HG03196 (cell line): ENCODE results near the gene RMND5B.
A peak's percentile ranks its signal among the peaks of the same experiment; 100 is the strongest.
"Not testable (repeated sequence)": the region's sequence is repeated elsewhere in the genome, so short reads cannot be mapped to it uniquely, and the experiment has no call there.

Source experiments
- ATAC-seq: cut with Tn5 transposase; IDR thresholded peaks from one replicate; pipeline ENCODE4 v1.9.1; 2021; ENCODE audit not compliant: unreplicated experiment

Gene RMND5B

DNA sequence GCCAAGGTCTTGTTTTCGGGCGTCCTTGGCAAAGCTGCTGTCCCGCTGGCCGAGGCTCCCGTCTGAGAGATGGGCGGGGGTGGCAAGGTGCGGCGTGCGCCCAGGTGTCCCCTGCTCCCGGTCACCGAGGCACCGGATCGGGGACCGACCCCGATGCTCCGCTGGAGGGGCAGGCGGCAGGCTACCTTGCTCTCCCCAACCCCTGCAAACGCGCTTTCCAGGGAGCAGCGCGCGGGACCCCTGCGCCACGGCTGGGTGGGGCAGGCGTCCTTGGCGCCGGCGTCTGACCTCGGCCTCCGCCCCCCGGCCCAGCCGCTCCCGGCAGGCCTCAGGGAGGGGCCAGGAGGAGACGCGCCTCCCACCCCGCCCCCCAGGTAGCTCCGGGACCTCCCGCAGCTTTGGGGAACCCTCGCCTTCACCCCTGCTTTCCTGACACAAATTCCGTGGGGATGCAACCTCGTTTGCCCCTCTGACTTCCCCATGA is 16.9 kb upstream of the RMND5B start:
- ATAC-seq: no peak

DNA sequence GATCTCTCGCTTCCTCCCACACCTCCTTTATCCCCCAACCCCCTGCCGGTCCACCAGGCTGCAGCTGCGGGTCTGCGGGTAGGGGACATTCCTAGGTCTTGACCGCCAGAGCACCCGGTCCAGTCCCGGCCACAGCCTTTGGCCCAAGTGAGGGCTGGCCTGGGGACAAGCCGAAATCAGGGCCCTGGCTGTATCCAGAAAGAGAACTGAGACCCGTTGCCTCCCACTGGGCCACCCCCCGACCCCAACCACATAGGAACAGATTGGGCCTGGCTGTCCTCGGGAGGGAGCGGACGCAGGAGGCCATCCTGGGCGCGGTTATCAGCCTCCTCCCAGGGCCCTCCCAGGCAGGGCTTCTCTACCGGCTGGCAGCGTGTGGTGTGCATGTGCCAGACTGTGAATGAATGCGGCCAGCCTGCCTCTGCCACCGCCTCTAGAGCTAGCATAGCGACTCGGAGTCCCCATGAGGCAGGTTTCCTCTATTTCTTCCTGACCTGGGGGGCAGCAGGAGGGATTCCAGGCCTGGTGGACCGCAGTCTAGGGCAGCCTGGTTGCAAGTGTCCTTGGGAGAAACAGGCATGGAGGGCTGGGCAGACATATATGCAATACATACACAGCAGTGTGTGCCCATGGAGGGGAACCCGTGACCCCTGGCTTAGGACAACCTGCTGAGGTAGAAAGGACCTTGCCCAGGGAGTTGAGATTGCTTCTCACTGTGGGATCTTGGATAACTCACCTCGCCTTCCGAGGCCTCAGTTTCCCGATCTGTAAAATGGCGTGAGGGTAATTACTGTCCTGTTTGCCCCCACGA is 16.3 kb upstream of the RMND5B start:
- no peak for ATAC-seq

DNA sequence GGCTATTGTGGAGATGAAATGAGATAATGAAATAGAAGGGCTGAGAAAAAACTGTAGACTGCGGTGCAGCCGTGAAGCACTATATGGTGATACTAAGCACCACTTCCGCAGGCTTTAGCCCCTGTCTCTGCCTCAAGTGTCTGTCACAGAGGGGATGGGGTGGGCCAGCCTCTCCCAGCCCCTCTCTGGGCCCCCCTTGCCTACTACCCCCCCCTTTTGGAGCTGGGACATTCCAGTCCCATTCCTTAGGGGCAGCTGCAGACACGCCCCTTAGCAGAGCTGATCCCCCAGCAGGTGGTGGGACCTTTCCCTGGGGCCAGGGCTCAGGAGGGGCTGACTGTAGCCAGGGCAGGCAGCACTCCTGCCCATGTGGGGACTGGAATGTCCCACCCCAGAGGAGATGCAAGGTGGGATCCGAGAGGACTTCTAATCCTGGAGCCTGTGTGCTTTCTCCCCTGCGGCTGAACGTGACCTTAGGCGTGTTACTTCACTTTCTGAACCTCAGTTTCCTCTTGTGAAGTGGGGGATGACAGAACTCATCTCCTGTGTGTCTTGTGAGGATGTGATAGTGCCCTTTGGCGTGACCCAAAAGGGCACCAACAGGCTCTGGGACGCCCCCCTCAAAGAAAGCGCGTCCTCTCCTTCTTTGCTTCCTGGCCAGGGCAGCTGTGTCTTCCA is 15.5 kb upstream of the RMND5B start:
- ATAC-seq: no peak

DNA sequence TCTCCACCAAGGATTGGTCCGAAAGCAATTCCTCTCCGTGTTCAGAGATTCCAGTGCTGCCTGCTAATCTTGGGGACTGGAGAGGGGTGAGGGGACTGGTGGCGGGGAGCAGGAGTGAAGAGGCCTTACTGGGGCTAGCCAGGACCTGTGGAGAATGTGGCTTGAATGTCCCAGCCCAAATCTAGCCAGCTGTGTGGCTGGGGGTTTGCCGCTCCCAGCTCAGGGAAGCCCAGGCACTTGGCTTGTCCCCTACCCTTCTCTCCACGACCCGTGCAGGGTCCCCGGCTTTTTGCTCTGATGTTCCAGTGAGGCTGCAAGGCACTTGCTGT is 15.0 kb upstream of the RMND5B start:
- no peak for ATAC-seq

DNA sequence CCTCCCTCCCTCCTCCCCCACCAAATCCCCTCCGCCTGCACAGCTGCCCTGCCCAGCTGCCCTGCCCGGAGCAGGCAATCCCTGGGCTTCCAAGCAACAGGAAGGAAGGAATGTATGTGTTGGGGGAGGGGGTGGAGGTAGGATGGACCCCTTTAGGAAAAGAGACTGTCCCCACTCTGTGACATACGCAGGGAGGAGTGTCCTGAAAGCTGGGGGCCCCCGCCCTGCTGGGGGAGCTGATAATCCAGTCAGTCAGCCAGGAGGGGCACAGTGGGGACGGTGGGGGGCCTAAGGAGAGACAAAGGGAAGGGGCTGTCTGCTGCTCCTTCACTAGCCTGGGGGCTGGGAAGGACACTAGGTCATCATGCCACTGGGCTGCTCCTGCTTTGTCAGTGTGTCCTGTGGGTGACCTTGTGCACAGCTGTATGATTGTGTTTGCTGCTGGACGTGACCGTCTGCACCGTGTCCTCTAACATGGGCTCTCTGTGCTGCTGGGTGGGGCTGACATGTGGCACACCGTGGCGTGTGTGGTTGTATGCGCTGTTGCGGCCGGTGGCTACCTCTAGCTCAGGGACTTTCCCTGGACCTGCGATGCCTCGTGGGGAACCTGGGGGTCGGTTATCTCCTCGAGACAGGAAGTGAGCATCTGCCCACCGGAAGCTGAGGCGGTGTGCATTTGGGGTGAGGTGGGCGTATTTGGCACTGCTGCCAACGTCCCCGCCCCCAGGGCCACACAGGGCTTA is 14.5 kb upstream of the RMND5B start:
- peak; percentile 32 for ATAC-seq

DNA sequence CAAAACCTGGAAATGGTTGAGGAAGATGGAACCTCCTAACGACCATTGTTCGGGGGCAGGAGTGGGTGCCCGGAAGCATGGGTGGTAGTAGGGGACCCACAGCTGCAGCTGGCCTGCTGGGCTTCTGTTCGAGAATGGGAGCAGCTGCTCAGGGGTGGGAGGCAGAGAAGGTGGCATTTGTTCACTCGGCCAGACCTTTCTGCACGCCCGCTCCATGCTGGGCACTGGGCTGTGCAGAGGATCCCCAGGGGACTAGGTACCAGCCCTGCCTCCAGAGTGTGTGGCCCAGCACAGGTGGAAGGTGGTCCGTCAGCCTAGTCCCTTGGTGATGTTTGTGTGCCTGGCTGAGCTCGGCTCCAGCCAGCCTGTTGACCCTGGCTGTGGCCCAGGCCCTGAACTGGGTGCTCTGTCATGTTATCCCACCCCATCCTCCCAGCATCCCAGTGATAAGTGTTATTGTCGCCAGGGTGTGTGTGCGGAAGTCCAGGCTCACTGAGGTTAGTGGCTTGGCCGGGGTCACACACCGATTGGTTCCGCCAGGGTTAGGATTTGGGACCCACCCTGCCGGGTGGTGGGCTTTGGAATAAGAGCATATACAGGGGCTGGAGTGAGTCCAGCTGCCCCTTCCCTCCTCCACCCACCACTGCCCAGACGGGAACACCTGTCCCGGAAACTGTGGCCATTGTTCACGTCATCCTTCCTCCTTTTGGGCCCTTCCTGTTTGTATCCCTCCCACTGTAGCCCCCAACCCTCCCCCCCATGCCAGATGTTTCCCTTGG is 12.7 kb upstream of the RMND5B start:
- ATAC-seq: no peak

DNA sequence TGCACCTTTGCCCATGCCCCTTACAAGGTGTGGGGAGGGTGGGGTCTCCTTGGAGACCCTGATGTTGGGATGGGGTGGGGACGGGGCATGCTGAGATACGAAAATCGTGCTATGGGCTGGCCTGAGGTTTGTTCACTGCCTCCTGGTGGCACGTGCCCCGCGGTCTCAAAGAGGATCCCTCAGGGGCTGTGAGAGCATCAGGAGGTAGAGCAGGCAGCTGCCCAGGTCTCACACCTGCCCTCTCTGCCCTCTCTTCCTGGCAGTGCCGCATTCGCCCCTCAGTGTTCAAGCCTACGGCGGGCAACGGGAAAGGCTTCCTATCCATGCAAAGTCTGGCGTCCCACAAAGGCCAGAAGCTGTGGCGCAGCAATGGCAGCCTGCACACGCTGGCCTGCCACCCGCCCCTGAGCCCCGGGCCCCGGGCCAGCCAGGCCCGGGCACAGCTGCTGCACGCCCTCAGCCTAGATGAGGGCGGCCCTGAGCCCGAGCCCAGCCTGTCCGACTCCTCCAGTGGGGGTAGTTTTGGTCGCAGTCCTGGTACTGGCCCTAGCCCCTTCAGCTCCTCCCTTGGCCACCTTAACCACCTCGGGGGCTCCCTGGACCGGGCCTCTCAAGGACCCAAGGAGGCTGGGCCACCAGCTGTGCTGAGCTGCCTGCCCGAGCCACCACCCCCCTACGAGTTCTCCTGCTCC is 10.8 kb upstream of the RMND5B start:
- no peak for ATAC-seq

DNA sequence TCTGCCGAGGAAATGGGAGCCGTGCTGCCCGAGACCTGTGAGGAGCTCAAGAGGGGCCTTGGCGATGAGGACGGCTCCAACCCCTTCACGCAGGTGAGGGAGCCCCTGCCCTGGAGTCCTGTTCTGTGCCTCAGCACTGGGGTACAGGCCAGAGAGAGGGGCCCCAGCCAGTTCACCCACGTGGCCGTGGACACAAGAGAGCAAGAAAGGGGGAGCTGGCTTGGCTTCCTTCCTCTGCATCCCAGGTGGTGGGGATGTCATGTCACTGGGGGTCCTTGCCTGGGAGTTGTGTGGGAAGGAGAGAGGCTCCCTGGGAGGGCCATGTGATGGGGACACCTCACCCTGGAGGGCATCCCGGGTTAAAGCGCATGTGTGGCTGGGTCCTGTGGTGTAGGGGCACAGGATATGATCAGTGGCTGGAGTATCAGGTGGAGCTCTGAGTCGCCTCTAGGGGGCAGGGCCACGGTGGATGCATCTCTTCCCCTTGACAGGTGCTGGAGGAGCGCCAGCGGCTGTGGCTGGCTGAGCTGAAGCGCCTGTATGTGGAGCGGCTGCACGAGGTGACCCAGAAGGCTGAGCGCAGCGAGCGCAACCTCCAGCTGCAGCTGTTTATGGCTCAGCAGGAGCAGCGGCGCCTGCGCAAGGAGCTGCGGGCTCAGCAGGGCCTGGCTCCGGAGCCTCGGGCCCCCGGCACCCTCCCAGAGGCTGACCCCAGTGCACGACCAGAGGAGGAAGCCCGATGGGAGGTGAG is 10.0 kb upstream of the RMND5B start:
- peak; percentile 65 for ATAC-seq

DNA sequence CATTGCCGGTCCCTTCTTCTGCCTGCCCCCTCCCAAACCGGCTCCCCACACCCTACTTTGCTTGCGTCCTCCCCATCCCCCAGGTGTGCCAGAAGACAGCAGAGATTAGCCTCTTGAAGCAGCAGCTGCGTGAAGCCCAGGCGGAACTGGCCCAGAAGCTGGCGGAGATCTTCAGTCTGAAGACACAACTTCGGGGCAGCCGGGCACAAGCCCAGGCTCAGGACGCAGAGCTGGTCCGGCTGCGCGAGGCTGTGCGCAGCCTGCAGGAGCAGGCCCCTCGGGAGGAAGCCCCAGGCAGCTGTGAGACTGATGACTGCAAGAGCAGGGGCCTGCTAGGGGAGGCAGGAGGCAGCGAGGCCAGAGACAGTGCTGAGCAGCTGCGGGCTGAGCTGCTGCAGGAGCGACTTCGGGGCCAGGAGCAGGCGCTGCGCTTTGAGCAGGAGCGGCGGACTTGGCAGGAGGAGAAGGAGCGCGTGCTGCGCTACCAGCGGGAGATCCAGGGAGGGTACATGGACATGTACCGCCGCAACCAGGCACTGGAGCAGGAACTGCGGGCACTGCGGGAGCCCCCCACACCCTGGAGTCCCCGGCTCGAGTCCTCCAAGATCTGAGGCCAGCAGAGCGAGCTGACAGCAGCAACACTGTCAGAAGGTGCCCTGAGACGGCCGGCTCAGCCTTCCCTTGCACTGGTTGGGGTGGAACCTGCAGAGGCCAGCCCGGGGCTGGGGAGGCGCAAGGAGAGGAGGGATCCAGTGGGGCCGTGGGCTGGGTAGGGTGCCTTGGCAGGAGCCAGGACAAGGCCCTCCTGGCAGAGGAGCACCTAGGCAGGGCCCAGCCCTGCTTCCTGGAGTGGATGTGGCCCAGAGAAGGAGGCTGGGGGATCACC is 9.2 kb upstream of the RMND5B start:
- no peak for ATAC-seq

DNA sequence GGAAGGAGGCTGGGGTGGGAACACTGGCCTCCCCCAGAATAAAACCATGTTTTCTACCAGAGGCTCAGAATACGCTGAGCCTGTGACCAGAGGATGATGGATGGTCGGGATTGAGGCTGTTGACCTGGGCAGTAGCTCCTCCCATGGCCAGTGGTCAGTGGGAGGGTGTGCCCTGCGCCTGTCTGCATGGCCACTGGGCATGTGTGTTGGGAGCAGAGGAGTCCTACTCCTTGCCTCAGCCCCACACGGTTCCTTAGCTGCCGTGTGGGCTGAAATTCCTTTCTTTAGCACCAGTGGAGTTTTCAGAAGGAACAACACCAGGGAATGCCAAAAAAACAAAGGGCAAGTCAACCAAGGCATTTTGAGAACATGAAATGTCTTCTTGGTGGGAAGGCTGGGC is 8.5 kb upstream of the RMND5B start:
- ATAC-seq: no peak

DNA sequence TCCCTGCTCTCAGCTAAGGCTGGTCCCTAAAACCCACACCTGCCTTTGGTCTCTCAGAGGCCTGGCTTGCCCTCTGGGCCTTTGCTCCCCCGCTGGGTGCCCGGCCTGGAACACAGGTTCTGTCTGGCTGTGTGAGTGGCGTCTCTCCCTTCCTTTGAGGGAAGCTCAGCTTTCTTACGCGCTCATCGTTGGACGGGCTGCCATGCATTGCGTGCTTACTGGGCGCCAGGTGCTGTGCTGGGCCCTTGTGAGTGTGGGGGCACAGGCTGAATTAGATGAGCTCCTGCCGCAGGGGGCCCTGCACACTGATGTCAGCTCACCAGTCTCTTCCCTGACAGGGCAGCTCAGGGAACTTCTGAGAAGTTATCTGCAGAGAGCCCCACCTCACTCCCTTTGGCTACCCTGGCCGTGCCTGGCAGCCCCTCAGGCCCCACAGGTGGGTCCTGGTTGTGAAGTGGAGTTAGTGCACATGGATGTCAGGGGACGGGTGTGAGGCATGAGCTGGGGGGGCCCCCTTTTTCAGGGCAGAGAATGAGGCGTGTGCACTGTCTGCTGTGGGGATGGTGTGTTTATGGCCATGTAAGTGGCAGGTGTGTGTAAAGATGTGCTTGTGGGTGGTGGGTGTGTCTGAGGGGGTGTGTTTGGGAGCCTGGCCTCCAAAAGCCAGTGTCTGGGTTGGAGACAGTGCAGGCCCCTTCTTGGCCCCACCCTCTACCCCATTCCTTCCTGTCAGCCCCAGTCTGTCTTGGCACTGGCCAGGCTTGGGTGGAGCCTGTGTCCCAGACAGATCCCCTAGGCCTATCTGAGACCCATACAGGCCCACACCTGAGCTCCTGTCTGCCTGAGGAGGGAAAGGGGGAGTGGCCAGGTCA is 7.5 kb upstream of the RMND5B start:
- no peak for ATAC-seq

DNA sequence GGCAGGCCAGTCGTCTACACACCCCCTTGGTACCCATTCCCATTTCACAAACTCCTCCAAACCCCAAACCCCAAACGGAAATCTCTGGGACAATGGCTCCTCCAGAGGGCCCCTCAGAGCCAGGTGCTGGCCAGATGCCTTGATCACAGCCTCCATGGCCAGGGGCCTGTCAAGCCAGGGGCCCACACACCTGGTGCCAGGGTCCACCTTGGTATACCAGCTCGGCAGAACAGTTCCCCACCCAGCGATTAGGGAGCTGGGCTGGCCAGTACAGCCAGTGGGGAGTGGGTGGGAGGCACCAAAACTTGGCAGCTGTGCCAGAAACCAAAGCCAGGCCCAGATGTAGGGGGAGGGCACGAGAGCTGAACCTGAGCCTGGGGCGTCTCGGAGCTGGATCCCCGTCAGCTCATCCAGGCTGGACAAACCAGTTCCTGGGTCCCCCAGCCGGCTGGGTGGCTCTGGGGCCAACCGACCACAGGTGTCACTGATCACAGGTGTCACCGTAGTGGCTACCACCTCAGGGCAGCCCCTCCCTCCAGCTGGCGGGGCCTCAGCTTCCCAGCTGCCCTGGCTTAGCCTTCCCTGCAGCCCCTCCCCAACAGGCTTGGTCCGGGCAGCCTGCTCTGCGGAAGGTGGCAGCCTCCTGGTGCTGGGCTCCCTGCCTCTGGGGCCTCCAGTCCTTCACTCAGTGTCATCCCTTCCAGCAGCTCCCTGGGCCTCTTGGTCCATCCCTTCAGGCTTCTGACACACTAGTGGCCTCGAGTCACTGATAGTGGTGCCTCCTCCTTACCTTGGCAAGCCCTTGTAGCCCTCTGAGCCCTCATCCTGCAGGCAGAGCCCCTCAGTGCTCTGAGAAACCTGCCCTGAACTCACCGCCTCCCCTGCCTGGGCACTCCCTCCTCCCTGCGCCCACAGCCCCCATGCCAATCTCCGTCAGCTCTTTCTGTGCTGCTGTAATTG is 6.6 kb upstream of the RMND5B start:
- no peak for ATAC-seq

DNA sequence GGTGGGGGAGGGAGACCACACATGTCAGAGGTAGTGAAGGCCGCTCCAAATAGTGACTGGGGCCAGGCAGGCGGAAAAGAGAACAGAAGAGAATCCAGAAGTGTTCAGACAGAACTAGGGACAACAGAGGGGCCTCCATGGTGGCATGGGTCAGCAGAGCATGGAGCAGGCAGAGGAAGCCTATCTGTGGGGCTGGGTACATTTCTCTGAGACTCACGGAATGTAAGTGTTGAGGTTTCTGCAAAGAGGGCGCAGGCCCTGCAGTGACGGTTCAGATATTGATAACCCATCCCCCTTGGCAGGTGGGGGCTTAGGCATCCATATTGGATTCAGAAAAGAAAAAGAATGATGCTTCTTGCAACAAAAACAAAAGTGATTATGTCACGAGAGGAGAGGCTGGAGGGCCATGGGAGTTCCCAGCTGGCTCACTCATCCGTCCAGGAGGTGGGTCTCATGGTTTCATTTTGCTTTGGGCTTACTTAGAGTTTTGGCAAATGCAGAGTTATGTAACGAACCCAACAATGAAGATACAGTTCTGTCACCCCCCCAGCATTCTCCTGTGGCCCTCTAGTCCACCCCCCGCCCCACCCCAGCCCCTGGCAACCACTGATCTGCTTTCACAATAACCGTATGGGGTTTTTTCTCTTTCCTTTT is 5.4 kb upstream of the RMND5B start:
- no peak for ATAC-seq

DNA sequence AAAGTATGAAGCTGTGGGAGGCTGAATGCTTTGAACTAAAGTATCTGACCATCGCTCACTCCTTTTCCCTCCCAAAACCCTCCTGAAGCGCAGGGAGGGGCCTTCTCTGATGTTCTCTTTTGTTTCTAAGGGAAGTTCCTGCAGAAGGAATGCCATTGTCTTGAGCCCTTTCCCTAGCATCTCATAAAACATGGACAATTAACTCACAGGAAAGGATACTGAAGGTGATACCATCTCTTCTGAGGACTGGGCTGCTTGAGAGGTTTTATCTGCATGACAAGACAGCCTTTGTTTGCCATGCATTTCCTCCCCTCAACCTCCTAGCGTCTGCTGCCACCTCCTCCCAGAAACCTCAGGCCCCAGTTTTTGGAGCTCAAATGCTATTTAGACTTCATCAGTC is 4.3 kb upstream of the RMND5B start:
- ATAC-seq: no peak

DNA sequence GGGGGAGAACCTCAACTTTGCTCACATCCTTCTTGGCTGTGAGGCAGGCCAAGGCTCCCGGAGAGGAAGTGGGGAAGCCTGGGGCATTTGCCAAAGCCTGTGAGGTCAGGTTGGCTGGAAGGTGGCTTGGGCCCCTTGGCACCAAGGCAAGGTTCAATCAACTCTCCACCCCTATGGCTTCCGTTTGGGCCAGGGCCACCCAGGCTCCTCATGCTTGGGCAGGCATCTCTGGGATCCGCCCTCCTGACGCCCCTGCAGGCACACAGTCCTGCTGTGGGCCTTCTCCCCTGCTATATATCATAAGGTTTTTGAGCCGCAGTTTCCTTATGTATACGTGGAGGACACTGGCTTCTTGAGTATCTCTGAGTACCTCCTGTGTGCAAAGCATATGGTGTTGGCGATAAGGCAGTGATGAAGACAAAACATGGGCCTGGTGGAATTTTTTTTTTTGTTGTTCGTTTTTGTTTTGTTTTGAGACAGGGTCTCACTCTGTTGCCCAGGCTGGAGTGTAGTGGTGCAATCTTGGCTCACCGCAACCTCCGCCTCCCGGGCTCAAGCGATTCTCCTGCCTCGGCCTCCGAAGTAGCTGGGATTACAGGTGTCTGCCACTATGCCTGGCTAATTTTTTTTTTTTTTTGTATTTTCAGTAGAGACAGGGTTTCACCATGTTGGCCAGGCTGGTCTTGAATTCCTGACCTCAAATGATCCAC is 3.4 kb upstream of the RMND5B start:
- not testable (repeated sequence) for ATAC-seq

DNA sequence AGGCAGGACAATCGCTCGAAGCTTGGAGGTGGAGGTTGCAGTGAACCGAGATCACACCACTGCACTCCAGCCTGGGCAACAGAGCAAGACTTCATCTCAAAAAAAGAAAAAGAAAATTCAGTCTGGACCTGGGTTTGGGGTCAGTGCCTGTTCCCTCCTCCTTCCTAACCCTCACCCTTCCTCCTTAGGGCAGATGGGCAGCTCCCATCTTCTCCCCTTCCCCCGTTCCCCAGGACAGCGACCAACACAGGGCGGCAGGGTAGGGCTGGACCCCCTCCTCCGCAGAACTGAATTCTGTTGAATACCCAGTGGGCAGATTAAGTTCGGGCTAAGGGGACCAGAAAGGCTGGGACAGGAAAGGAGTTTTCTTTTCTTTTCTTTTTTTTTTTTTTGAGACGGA is 1.5 kb upstream of the RMND5B start:
- ATAC-seq: no peak
